ENCODE data around the gene OCEL1. TPM values are rescaled to one million over a fixed set of nuclear protein-coding genes. Genes with fewer than 3 reads are reported as not detected.
A peak's percentile ranks its signal among the peaks of the same experiment; 100 is the strongest.

Gene OCEL1
- total and polyA plus RNA-seq, 2 of the 13 experiments (the other 11 are each of a cell fraction or from before 2014, with no cell fraction given), result 10.6 to 17.2 TPM

DNA sequence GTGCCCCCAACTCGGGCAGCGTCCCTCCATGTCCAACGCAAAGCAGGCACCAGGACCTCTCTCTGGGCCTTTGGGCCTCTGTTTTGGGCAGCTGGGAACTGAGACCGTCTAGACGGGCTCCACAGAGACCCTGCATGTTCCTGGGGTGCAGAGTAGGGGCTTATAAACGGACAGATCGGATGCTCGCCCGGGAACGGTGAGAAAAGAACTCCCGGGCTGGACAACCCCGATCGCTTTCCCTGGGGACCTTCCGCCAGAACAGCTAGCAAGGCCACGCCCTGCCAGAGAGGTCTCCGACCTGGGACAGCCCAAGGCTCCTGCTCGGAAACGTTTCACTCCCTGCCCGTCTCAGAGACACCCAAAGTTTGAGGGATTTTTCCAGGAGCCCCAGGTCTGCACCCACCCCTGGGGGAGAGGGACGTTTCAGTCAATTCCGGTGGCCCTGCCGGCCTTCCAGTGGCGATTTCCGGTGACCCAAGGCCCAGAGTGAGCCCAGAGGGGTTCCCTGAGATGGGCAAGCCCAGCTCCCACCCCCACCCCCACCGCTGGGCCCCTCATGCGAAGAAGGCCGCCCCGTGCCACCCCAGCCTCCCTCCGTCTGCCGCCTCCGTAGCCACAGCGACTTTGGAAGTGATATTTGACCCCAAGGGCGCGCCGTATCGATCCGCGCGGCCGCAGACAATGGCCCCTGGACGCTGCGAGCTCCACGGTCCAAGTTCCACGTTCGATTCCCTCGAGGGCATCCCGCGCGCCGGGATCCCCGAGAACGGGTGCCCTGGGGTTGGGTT, 18.0 kb downstream of the OCEL1 start (continued):
- TF ChIP-seq, protein P1, sequence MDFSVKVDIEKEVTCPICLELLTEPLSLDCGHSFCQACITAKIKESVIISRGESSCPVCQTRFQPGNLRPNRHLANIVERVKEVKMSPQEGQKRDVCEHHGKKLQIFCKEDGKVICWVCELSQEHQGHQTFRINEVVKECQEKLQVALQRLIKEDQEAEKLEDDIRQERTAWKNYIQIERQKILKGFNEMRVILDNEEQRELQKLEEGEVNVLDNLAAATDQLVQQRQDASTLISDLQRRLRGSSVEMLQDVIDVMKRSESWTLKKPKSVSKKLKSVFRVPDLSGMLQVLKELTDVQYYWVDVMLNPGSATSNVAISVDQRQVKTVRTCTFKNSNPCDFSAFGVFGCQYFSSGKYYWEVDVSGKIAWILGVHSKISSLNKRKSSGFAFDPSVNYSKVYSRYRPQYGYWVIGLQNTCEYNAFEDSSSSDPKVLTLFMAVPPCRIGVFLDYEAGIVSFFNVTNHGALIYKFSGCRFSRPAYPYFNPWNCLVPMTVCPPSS (IDR thresholded peaks at IDR 0.05), result no peak
- no peak for TF ChIP-seq ARID2 (CRISPR knock-in tag; IDR thresholded peaks at IDR 0.05; ENCODE audit: borderline replicate concordance)
- no peak for TF ChIP-seq JUNB (CRISPR knock-in tag; IDR thresholded peaks at IDR 0.05; ENCODE audit: borderline replicate concordance)
- no peak for TF ChIP-seq TERF1 (CRISPR knock-in tag; IDR thresholded peaks at IDR 0.05)
- no peak for TF ChIP-seq ZNF431 (CRISPR knock-in tag; IDR thresholded peaks at IDR 0.05; ENCODE audit: borderline replicate concordance, low read depth)
- TF ChIP-seq SAFB2 (CRISPR knock-in tag; IDR thresholded peaks at IDR 0.05; ENCODE audit: borderline replicate concordance, low read depth), result no peak
- TF ChIP-seq ZSCAN9 (CRISPR knock-in tag; IDR thresholded peaks at IDR 0.05; ENCODE audit: borderline replicate concordance), result no peak
- no peak for TF ChIP-seq ZNF484 (CRISPR knock-in tag; IDR thresholded peaks at IDR 0.05; ENCODE audit: borderline replicate concordance, low read depth)
- TF ChIP-seq ZNF33B (CRISPR knock-in tag; IDR thresholded peaks at IDR 0.05), result peak; percentile 73; the same call in 1 of the 2 replicates
- no peak for TF ChIP-seq MLLT10 (CRISPR knock-in tag; IDR thresholded peaks at IDR 0.05)
- no peak for TF ChIP-seq KLF6 (CRISPR knock-in tag; IDR thresholded peaks at IDR 0.05)
- no peak for TF ChIP-seq ZNF282 (IDR thresholded peaks at IDR 0.05; ENCODE audit: partially characterized antibody)
- no peak for TF ChIP-seq ZNF207 (IDR thresholded peaks at IDR 0.05; ENCODE audit: borderline replicate concordance)
- TF ChIP-seq PHF8 (CRISPR knock-in tag; IDR thresholded peaks at IDR 0.05), result peak; percentile 79
- no peak; the same call in 1 of the 2 replicates for TF ChIP-seq MAZ (IDR thresholded peaks at IDR 0.05; ENCODE audit: borderline replicate concordance, low read depth, low read length)
- TF ChIP-seq MAZ (CRISPR knock-in tag; IDR thresholded peaks at IDR 0.05; ENCODE audit: low read depth), result 0 out of 2 replicates have a peak, but pooled peaks have one; percentile 20
- peak; percentile 67; the same call in 1 of the 2 replicates for TF ChIP-seq SALL1 (CRISPR knock-in tag; IDR thresholded peaks at IDR 0.05)
- TF ChIP-seq NR3C1 (CRISPR knock-in tag; IDR thresholded peaks at IDR 0.05), result no peak
- TF ChIP-seq ZNF160 (CRISPR knock-in tag; IDR thresholded peaks at IDR 0.05), result peak; percentile 49; the same call in 1 of the 2 replicates
- TF ChIP-seq CSRNP1 (CRISPR knock-in tag; IDR thresholded peaks at IDR 0.05), result no peak; the same call in 1 of the 2 replicates
- no peak for TF ChIP-seq ETS1 (CRISPR knock-in tag; IDR thresholded peaks at IDR 0.05)
- no peak for TF ChIP-seq FUBP1 (CRISPR knock-in tag; IDR thresholded peaks at IDR 0.05; ENCODE audit: borderline replicate concordance)
- TF ChIP-seq SALL2 (CRISPR knock-in tag; IDR thresholded peaks at IDR 0.05), result no peak

Data from HepG2 (cell line).